GM03348 (cell line): ENCODE results near the gene CRYBG2.
A peak's percentile ranks its signal among the peaks of the same experiment; 100 is the strongest.
"Not testable (repeated sequence)": the region's sequence is repeated elsewhere in the genome, so short reads cannot be mapped to it uniquely, and the experiment has no call there.

Source experiments
- DNase-seq: peaks from one replicate; pipeline ENCODE4 v3.0.0; 2012; ENCODE audit warnings: low spot score

Gene CRYBG2, protein sequence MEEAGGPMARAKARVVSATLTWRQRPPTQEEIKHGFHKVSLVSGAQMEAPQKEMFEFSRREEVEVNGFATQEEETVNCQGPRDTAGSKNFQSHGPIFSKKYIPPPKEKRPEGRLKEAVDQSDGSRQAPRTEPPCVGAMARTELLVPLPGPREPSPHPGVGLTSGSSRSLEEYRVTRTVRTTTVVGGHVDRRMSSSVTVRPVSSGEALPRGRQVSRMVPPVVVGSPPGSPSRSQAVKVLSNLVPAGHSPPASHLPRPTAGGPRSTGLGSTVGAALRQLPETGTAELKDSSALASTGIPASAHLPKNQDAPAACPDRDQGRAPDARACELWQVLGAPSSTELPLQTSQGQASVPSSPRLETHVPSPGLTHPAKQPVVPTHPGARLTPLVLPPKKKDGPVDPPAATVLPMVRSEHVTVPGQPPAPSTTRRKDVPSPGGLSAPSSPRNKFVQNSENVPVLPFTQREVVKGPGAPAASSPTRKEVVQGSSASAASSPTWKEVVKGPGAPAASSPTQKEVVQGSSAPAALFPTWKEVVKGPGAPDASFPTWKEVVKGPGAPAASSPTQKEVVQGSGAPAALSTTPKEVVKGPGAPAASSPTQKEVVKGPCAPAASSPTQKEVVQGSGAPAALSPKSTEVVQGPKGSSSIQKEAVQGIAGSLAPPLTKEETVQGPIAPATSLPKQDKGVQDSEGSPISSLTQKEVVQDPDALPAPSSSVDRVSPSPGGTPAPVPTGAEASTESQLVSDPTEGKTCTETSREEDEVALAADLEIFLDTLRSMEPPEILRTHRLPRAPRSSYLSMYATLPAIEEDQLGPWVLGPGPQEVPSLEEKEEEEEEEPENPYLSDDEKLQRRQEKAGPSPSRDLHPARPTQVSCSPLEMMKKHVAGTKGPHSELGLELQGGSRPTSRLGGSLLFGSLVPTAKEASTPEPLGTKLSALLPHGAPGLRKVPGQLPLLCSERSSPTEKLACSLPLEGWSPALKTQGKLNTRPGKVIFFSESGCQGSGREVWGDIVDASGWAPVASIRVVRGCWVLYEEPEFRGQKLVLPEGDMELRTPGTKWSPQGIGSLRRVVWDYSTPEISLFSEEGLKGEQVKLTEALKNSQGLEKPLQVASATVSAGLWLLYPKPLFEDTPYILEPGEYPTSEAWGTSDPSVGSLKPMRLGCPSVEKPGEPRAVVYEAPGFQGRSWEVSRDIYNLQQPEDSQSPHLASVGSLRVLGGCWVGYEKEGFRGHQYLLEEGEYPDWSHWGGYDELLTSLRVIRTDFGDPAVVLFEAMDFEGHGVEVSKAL (N-terminal part only)

DNA sequence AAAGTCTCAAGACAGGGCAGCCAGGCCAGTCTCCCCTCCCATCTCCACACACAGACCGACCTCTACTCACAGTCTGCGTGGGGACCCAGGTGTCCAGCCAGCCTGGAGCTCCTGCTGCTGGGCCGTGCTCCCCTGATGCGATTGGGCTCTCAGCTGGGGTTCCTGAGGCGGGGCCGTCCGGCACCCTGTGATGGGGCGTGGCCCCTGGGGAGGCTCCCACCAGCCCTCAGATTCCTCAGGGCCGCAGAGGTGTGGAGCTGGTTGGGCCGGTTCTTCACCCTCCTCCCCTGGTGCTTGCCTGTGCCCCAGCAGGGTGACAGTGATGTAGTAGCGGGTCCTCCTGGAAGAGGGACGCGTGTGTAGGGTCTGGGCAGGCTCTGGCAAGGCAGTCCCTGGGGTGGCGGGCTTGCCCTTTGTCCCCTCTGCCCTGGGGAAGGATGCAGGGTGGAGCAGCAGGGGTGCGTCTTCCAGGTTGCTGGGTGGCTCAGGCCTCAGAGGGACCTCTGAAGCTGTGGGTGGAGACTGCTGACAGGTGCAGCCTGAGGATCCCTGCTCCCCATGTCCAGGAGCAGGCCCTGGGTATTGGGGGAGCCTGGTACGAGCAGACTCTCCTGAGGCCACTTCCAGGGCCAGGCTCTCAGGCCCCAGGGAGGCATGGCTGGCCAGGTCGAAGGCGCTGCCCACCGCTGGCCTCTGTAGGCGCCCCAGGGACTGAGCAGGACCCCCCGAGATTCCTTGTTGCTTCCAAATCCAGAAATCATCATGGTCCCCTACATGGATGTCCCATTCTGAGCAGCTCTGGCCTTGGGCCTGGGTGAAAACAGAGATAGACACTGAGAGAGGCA lies at the start of gene CRYBG2:
TSS of gene CRYBG2 (minus strand) at position 155 of the 845 bp plus-strand sequence. CDS start 7,473 bp downstream, outside the sequence.
- DNase-seq: no peak

DNA sequence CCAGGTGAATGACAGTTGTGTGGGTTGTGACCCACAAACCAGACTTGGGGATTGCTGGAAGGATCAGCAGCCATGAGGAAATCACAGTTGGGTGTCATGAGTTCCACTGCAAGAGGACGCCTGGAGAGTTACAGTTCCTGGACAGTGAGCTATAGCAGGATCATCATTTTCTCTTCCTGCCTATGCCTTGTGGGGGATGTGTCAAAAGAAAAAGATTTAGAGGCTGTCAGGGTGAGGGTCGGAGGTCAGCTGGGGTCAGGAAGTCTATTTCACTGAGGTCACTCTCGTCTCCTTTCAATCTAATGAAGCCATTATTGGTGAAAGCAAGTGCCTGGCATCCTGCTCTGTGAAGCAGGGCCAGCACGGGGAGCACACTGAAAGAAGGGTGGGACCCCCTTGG lies 49.7 kb upstream of the CRYBG2 start:
- no peak for DNase-seq

DNA sequence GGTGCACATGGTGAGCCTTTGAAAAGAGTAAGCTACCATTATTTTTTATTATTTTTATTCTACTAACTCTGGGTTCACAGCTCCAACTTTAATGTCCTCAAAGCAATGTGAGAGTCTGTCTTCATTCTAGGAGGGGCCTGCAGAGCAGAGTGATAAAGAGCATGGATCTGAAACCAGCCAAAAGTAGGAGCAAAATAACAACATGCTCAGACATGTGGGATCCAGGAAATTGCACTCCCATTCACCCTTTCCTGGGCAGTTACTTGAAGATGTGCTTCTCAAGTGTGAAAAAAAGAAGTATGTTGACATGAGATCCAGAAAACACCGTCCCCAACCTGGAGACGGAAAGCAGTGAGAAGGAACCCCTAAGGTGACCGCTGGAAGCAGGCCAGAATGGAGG lies 48.0 kb upstream of the CRYBG2 start:
- DNase-seq: no peak

DNA sequence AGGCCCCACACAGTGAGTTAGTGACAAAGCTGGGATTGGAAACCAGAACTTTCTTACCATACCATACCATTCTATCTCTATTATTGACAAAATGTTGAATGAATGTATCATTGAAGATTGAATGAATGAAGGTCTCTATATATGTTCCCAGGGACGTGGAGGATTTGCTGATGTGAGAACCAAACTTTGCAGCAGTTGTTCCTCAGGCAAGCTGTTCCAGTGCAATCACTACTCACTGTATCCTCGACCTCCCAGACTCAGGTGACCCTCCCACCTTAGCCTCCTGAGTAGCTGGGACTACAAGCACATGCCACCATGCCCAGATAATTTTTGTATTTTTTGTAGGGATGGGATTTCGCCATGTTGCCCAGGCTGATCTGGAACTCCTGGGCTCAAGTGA lies 45.1 kb upstream of the CRYBG2 start:
- DNase-seq: no peak

DNA sequence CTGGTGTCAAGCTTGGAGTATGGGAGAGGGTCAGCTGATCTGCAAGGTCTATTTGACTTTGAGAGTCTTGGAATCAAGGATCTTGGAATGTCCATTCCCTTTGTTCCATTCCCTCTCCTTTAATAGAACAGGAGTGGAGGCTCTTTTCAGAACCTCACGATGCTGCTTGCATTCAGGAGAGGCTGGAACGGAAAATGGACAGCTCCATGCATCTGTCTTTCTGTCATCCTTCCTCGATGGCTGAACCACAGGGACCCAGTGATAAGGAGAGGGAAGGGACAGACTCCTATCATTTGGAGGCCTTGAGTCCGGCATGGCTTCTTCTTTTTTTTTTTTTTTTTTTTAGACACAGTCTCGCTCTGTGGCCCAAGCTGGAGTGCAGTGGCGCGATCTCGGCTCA lies 41.8 kb upstream of the CRYBG2 start:
- DNase-seq: no peak

DNA sequence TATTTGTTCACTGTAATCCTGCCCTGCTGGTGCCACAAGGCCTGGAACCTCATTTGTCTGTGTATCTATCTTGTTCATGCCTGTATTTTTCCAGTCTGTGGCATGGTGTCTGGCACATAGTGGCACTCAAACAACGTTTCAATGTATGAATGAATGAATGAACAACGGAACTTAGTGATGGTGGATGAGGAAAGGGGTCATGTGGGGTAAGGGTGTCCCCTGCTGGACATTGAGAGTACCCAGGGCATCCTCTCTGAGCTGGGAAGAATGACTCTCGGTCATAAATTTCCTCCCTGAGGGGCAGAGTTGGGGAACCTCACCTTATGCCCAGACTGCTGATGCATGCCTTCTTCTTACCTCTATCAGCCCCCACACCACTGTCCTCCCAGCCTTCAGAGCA lies 37.5 kb upstream of the CRYBG2 start:
- DNase-seq: peak; percentile 74

DNA sequence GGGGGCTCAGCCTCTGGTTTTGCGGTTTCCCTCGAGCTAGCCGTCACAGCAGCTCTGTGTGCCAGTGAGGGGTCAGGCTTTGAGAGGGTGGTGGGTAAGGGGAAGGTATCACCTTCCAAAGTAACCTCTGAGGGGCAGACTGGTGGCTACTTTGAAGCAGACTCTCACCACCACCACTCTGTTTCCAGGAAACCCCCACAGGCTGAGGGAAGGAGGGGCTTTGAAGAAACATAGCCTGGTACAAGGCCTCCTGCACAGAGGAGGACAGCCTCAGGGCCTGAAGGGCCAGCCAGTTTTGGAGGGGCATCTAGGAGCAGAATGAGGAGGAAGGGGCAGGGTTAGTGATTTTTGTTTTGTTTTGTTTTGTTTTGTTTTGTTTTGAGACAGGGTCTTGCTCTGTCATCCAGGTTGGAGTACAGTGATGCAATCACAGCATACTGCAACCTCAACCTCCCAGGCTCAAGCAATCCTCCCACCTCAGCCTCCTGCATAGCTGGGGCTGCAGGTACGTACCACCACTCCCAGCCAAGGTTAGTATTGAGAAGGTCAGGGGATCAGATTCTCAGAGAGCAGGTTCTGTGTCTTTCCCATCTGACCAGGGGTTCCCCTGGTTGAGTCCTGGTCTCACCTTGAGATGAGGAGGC lies 35.8 kb upstream of the CRYBG2 start:
- no peak for DNase-seq

DNA sequence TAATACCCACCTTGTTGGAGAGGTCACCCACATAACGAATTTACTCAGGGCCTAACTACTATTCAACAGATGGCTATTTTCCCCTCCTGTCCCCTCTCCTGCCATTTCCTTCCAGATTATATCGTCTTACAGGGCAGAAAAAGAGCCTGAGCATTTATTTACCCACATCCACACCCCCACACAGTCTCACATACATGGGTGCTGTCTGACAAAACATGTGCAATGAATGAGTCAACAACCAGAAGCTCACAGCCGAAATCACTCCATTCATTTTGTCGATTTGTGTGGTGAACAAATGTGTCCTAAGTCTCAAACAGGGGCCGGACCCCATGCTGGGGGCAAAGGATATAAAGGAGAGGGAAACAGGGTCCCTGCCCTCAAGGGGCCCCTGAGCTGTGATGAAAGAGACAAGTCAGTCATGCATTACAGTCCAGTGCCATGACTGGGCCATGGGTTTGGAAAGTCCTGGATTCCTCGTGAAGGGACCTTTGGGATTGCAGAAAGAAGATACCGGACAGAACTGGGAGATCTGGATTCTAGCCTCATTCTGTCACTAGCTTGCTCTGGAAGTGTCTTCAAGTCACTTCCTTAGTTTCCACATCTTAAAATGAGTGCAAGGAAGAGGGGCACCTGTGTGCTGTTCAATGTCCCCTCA lies 35.0 kb upstream of the CRYBG2 start:
- DNase-seq: no peak

DNA sequence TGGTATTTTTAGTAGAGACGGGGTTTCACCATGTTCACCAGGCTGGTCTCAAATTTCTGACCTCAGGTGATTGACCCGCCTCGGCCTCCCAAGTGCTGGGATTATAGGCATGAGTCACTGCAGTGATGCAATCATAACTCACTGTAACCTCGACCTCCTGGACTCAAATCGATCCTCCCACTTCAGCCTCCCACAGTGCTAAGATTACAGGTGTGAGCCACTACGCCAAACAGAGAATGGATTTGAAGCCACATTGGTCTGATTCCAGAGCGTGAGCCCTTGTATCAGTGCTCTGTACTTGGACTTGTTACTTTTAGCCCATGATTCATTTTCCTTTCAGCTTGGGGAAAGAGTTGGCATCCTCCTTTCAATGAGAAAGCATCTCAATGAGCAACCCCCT lies 33.5 kb upstream of the CRYBG2 start:
- no peak for DNase-seq

DNA sequence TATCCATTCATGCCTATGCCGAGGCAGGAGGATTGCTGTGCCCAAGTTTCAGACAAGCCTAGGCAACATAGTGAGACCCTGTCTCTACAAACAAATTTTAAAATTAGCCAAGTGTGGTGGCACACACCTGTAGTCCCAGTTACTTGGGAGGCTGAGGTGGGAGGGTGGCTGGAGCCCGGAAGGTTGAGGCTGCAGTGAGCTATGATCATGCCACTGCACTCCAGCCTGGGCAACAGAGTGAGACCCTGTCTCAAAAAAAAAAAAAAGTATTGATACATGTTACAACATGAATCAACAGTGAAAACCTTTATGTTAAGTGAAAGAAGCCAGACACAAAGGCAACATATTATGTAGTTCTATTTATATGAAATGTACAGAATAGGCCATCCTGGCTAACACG lies 31.1 kb upstream of the CRYBG2 start:
- DNase-seq: not testable (repeated sequence)

DNA sequence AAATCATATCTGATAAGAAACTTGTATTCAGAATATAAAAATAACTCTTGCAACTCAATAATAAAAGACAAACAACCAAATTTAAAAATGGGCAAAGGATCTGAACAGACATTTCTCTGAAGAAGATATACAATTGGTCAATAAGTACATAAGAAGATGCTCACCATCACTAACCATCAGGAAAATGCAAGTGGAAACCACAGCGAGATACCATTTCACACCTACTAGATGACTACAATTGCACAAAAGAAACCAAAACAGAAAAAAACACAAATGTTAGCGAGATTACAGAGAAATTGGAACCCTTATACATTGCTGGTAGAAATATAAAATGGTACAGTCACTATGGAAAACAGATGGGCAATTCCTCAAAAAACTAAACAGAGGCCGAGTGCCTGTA lies 30.1 kb upstream of the CRYBG2 start:
- no peak for DNase-seq

DNA sequence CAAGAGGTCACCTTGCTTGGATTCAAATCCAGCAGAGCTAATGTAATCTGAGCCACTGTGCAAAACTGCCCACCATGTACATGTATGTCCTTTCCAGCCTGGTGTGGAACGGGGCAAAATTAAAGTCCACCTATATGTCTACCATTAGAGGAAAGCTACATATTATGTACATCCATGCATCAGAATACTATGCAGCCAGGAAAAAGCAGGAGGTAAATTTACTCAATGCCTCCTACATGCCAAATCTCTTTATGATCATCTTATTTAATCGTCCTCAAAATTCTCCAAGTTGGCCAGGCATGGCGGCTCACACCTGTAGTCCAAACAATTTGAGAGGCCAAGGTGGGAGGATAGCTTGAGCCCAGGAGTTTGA lies 24.9 kb upstream of the CRYBG2 start:
- DNase-seq: no peak

DNA sequence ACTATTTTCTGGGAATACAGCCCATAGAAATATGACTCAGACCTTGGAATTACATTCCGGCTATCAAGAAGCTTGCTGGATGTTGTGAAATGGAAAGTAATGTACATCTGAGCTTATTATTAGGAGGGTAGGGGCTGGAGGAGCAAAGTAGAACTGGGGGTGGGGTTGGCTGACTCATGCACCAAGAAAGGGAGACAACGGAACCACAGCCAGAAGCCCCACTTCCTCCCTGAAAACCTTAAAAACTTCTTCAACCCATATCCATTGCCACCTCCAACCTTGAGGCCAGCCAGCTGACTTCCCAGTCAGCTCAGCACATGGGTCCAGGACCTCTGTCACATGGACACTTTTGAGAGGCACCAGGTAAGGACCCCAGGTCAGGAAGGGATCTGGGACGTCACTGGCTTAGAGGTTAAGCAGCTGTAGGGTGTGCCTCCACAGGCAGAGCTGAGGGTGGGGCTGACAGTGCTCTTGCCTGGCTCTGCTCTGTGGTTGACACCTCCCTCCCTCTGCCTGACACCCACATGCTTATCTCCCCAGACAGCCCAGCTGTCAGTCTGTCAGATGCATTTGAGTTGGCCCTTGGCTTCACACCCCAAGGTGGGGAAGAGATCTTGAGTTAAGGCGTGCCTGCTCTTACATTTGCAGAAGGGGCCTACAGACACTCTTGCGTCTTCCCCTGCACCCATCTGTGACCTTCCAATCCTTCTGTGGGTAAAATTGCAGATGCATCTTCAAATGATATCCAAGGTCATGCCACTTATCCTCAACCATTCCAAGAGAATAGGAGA lies 24.4 kb upstream of the CRYBG2 start:
- DNase-seq: peak; percentile 91

DNA sequence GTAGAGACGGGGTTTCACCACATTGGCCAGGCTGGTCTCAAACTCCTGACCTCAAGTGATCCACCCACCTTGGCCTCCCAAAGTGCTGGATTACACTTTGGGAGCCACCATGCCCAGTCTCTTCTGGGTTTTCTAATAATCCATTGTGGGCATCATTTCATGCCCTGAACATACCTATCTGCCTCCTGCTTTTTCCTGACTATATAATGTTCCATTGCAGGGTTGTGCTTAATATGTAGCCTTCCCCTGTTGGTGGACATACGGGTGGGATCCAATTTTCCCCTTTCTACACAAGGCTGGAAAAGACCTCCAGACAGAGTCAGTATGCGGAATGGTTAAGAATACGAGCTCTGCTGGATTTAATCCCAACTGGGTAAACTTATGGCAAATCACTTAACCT lies 22.1 kb upstream of the CRYBG2 start:
- DNase-seq: no peak

DNA sequence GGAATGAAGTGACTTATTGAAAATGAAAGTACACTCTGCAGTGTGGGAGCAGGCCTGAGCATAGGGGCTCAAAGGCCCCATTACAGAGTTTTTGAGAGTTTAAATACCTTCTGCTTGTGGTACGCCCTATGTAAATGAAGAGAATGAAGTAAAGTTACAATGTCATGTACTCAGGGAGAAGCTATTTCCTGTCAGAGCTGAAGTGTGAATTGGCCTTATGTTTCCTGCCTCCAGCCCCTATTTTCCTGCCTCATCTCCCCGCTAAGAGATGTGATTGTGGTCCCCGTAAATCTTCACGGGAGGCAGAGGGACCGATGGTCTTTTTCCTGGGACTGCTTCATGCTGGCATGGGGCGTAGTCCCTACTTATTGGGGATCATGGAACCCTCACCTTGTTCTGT lies 21.2 kb upstream of the CRYBG2 start:
- no peak for DNase-seq

DNA sequence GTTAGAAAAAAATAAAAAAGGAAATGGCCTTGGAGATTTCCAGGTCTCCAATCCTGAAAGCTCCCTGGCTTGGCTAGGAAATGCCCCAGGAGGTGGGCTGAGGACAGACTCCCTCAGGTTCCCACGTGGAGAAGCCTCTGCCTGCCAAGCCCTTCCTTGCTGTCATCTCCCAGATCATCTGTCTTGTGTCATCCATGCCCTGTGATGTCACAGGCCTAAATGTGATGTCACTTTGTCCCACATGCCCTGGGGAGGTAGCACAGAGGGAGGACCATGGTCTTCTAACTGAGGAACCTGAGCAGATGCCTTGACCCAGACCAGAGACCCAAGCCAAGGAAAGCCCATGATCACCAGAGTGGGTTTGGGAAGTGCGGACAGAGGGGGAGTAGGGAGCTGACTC lies 20.4 kb upstream of the CRYBG2 start:
- not testable (repeated sequence) for DNase-seq

DNA sequence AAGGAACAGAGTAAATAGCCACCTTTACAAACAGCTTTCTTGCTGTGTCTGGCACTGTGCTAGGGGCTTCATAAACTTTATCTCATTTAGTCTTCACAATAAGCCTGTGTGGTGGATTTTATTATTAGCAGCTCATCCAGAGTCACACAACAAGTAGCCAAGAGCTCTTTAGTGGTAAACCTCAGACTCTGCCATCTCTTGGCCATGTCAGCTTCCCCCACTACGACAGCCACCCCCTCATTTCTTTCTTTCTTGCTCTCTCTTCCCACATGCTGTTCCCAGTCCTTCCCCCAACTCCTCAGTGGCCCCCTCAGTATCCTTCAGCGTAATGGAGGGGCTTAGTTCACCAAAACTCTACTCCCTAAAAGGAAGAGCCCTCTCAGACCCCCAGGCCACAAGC lies 19.9 kb upstream of the CRYBG2 start:
- DNase-seq: peak; percentile 16

DNA sequence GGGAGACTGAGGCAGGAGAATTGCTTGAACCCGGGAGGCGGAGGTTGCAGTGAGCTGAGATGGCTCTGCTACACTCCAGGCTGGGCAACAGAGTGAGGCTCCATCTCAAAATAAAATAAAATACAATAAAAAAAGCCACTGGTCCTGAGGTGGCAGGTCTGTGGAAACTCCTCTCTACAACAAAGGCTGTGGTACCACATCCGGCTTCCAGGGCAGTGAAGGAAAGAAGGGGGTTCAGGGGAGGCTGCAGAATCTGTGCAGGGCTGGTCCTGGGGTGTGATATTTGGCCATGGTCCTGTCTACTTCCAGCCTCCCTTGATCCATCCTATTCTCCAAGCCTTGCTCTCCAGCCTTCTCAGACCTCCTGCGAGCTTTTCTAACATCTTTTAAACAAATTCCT lies 19.4 kb upstream of the CRYBG2 start:
- DNase-seq: peak; percentile 2

DNA sequence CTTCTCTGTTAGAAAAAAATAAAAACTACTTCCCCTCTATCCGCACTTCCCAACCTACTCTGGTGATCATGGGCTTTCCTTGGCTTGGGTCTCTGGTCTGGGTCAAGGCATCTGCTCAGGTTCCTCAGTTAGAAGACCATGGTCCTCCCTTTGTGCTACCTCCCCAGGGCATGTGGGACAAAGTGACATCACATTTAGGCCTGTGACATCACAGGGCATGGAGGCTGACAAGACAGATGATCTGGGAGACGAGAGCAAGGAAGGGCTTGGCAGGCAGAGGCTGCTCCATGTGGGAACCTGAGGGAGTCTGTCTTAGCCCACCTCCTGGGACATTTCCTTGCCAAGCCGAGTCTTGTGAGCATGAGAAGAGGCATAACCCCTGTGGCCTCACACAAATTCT lies 18.7 kb upstream of the CRYBG2 start, which contains the start of gene ZNF683:
TSS of gene ZNF683 (minus strand) at position 140 of the 400 bp plus-strand sequence. CDS start 4,179 bp downstream, outside the sequence.
- not testable (repeated sequence) for DNase-seq
